Activated B cell treated with CpG ODN at 0.5 μM for 24 hours (primary cell): ENCODE data around the gene BEND7. TPM values are rescaled to one million over a fixed set of nuclear protein-coding genes. Genes with fewer than 3 reads are reported as not detected.

Experiments used
- ATAC-seq: fragments of 200-7000 bp; cut with Tn5 transposase; one replicate; pipeline ENCODE4 v1.10.0; 2021; ENCODE audit warnings: low read depth, mild to moderate bottlenecking, moderate library complexity
- CTCF ChIA-PET: fragments of 350-600 bp; sonication (Branson Sonifier 250); formaldehyde crosslinking; loops from one replicate; lab custom pipeline; 2021; ENCODE audit warnings: antibody characterized with exemption; lab: Charles Lee
- POLR2A ChIA-PET: fragments of 350-600 bp; sonication (Branson Sonifier 250); formaldehyde crosslinking; loops from one replicate; lab custom pipeline; 2021; ENCODE audit warnings: antibody characterized with exemption; lab: Charles Lee
- DNase-seq: peaks from one replicate; pipeline ENCODE4 v3.0.0; 2022
- H3K27ac Mint-ChIP-seq: one replicate; pipeline ENCODE4 v1.8.0; 2020; ENCODE audit warnings: mixed read lengths
- H3K27me3 Mint-ChIP-seq: one replicate; pipeline ENCODE4 v1.8.0; 2021; ENCODE audit warnings: mixed read lengths
- H3K36me3 Mint-ChIP-seq: one replicate; pipeline ENCODE4 v1.8.0; 2021; ENCODE audit warnings: low read depth, mixed read lengths
- H3K4me1 Mint-ChIP-seq: one replicate; pipeline ENCODE4 v1.8.0; 2021; ENCODE audit warnings: mixed read lengths
- H3K4me3 Mint-ChIP-seq: one replicate; pipeline ENCODE4 v1.8.0; 2020; ENCODE audit warnings: mild to moderate bottlenecking, mixed read lengths
- H3K9me3 Mint-ChIP-seq: one replicate; pipeline ENCODE4 v1.8.0; 2020; ENCODE audit warnings: mixed read lengths
- CTCF ChIP-seq: fragments of 200-600 bp; IDR thresholded peaks from one replicate; pipeline ENCODE4 v1.8.0; 2022; ENCODE audit warnings: antibody characterized with exemption, mild to moderate bottlenecking
- intact Hi-C: fragments of 100-400 bp; cut with micrococcal nuclease; formaldehyde crosslinking; loops from one replicate; pipeline ENCODE4 v1.15.1; 2024
- total RNA-seq: library from RNA; stranded (reverse); gene quantifications from 2 replicates; pipeline ENCODE4 v1.2.3, GENCODE V29; 2022

Gene BEND7
- total RNA-seq, 1 donor from 2014 or later = not detected

DNA sequence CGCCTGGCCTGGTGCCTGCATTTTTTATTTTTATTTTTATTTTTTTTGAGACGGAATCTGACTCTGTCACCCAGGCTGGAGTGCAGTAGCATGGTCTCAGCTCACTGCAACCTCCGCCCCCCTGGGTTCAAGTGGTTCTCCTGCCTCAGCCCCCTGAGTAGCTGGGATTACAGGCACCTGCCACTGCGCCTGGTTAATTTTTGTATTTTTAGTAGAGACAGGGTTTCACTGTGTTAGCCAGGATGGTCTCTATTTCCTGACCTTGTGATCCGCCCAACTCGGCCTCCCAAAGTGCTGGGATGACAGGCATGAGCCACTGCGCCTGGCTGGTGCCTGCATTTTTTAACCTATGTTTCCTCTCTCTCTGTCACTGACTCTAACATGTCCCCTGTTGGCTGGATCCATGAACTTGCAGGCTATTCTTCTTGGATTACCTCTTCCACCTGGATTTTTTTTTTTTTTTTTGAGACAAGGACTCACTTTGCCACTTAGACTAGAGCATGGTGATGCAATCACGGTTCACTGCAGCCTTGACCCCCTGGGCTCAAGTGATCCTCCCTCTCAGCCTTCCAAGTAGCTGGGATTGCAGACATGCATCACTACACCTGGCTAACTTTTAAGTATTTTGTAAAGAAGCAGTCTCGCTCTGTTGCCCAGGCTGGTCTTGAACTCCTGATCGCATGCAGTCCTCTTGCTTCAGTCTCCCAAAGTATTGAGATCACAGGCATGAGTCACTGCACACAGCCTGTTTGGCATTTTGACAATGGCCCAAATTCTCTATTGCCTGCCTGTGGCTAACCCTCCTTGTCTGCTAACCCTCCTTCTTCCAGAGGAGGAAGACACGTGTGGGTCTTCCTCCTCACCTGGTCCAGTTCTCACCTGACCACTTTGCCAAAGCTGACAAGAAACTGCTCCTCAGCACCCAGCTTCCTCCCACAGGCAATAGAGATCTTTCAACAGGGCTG lies 34.9 kb upstream of the BEND7 start:
- CTCF ChIA-PET = no interaction called here
- POLR2A ChIA-PET = no interaction called here
- Mint-ChIP-seq H3K4me1 (no peaks in the 10 kb centered on the region), H3K27ac (no peak overlapping the region), H3K27me3 (peaks cover 9% of the 10 kb centered on the region), H3K4me3 (no peak overlapping the region), H3K36me3 (no peaks in the 10 kb centered on the region), H3K9me3 (no peaks in the 10 kb centered on the region)
- no peak for TF ChIP-seq CTCF
- DNase-seq (no peak), ATAC-seq (no peak)
- intact Hi-C loops = no loop called here

GRCh38 chr10:13560597-13560996 lies 31.8 kb upstream of the BEND7 start:
- DNase-seq (no peak), ATAC-seq (no peak)
- H3K9me3 Mint-ChIP-seq = no peaks in the 10 kb centered on the region
- intact Hi-C loops = no loop called here
- H3K27me3 Mint-ChIP-seq = no peaks in the 10 kb centered on the region
- no peak for TF ChIP-seq CTCF
- no peaks in the 10 kb centered on the region for H3K36me3 Mint-ChIP-seq
- no peak overlapping the region for H3K4me3 Mint-ChIP-seq
- POLR2A ChIA-PET = interaction anchor here (0.6 kb wide), 1 partner anchor 10 kb away, joined by 4 read pairs; no protein-coding TSS in a partner anchor
- CTCF ChIA-PET = no interaction called here
- peaks cover 2% of the 10 kb centered on the region for H3K4me1 Mint-ChIP-seq
- H3K27ac Mint-ChIP-seq = no peak overlapping the region

- peaks cover 2% of the 10 kb centered on the region for H3K4me1 Mint-ChIP-seq
- DNase-seq = no peak
- no peak overlapping the region for H3K4me3 Mint-ChIP-seq
- no peaks in the 10 kb centered on the region for H3K9me3 Mint-ChIP-seq
- CTCF ChIA-PET = no interaction called here
- no peaks in the 10 kb centered on the region for H3K27me3 Mint-ChIP-seq
- TF ChIP-seq CTCF = no peak
- no peak for ATAC-seq
- intact Hi-C loops = no loop called here
- POLR2A ChIA-PET = no interaction called here
- H3K27ac Mint-ChIP-seq = no peak overlapping the region
- H3K36me3 Mint-ChIP-seq = no peaks in the 10 kb centered on the region
These were observed 30.4 kb upstream of the BEND7 start for GRCh38 chr10:13559124-13559700.

GRCh38 chr10:13555884-13556510 lies 27.2 kb upstream of the BEND7 start:
- Mint-ChIP-seq H3K4me1 (peaks cover 2% of the 10 kb centered on the region), H3K27ac (no peak overlapping the region), H3K36me3 (no peaks in the 10 kb centered on the region), H3K27me3 (peaks cover 8% of the 10 kb centered on the region), H3K9me3 (peaks cover 7% of the 10 kb centered on the region), H3K4me3 (no peak overlapping the region)
- DNase-seq (no peak), ATAC-seq (no peak)
- no peak for TF ChIP-seq CTCF
- CTCF ChIA-PET = no interaction called here
- POLR2A ChIA-PET = no interaction called here
- intact Hi-C loops = loop anchor here (2.0 kb wide), 1 partner anchor 31 kb away; the partner anchor contains the start of gene PRPF18

GRCh38 chr10:13550802-13551201 lies 22.0 kb upstream of the BEND7 start:
- Mint-ChIP-seq H3K4me3 (no peak overlapping the region), H3K36me3 (peaks cover 2% of the 10 kb centered on the region), H3K9me3 (peaks cover 31% of the 10 kb centered on the region), H3K27me3 (peaks cover 35% of the 10 kb centered on the region), H3K4me1 (no peaks in the 10 kb centered on the region), H3K27ac (no peak overlapping the region)
- intact Hi-C loops = no loop called here
- ATAC-seq (no peak), DNase-seq (no peak)
- ChIA-PET POLR2A (no interaction called here), CTCF (no interaction called here)
- no peak for TF ChIP-seq CTCF
